Daoy (cell line): ENCODE measurements around the gene ACTN2. TPM values are rescaled to one million over a fixed set of nuclear protein-coding genes. Genes with fewer than 3 reads are reported as not detected.
A peak's percentile ranks its signal among the peaks of the same experiment; 100 is the strongest.
"Not testable (repeated sequence)": the region's sequence is repeated elsewhere in the genome, so short reads cannot be mapped to it uniquely, and the experiment has no call there.

ENCODE experiments used
- DNase-seq: peaks from one replicate; pipeline ENCODE4 v3.0.0-alpha.2; 2015; ENCODE audit warnings: low read depth
- total RNA-seq: library from RNA; depleted of rRNA; stranded (reverse); fragments of >200 nt; shearing (Covaris generic); gene quantifications from 2 replicates; pipeline ENCODE4 v1.2.3, GENCODE V29; 2014; rRNA removed

The ACTN2 gene
- total RNA-seq: 0.34 and 1.7 TPM in 2 replicates

DNA sequence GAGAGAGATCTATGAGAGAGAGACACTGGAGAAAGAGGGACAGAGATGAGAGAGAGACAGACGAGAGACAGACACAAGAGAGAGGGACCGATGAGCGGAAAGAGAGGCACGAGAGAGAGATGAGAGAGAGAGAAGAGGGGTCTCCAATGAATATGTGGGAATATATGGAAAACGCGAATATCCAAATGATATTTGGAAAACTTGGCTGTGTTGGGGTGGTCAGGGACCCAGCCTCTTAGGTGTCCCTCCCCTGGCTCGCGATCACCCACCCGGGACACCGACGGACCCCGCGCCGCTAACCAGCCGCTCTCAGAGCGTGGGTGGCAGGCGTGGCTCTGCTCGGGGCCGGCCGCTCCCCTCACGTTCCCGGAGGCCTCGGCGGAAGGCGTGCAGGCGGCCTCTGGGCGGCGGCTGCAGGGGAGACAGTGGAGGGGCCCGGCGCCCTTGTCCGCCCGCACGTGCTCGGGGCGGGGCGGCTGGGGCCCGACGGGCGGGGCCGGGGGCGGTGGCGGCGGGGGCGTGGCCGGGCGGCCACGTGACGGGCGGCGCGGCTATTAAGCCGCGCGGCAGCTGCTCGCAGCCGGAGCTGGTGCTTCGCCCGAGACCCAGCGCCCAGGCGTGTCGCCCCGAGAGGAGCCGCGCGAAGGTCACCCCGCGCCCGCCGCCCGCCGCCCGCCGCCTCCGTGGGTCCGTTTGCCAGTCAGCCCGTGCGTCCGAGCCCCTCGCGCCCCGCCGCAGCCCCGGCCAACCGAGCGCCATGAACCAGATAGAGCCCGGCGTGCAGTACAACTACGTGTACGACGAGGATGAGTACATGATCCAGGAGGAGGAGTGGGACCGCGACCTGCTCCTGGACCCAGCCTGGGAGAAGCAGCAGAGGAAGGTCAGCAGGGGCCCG lies at the start of gene ACTN2:
ACTN2 (plus strand) TSS at position 583 of the 898 bp plus-strand sequence; CDS start at position 758, 175 bp downstream.
- peak; percentile 79 for DNase-seq

DNA sequence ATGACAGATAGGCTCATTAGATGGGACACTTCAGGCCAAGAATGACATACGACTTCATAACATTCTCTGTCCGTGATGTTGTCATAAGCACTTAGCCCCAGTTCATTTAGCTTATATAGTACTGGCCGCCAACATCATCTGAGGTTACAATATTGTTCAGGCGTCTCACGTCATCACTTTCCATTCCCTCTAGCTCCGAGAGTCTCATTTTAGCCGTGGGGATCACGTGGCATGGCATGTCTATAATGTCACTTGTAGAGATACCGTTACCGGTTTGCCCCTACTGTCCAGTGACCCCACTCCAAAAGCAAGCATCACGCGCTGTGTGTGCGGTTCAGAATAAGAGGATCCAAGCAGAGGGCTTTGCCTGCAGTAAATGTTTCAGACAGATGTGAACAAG lies 47.4 kb upstream of the ACTN2 start:
- DNase-seq: no peak

DNA sequence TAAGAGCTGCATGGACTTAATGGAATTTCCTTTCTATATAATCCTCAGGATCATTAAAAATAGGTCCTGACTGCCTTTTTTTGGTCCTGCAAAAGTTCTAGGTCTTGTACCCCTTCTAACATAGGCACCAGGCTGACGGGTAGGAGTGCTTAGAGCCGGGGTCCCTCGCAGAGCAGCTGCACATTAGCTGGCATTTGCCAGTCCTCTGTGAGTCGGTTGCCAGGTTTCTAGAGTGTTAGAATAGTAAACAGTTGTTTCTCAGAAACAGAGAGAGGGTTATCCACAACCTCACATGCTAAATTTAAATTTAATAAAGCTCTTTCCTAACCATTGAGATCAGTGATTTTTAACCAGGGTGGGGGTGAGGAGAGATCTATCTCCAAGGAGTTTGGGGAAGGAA lies 46.6 kb upstream of the ACTN2 start:
- no peak for DNase-seq

DNA sequence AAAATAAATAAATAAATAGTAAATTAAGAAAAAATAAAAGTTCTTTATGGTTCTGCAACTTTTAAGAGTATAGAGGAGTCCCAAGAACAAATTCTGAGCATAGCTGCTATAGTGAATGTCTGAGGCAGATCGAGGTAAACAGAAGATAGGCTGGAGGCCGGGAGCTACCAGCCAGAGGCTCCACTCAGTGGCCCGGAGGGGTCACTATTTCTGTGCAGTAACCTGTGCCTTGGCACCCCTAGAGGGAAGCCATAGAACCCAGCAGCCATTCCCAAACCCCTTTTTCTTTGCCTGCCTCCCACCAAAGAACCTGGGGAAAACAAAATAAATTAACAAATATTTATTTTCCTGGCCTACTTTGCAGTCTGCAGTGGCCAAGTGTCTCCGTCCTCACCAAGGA lies 43.5 kb upstream of the ACTN2 start:
- no peak for DNase-seq

DNA sequence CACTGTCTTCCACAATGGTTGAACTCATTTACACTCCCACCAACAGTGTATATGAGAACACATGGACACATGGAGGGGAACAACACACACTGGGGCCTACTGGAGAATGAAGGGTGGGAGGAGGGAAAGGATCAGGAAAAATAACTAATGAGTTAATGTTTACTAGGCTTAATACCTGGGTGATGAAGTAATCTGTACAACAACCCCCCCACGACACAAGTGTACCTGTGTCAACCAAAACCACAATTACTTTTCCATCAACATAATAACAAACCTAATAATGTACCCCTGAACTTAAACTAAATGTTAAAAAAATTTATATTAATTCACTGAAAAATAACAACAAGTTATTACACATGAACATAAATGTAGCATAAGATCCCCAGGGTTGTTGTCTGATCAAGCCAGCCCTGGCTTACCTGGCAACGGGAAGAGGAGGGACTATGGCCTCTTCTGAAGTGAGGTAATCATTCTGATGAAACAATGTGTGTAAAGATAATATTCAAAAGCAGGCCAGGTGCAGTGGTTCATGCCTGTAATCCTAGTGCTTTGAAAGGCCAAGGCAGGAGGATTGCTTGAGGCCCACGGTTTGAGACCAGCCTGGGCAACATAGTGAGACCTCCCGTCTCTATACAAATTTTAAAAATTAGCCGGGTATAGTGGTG lies 41.2 kb upstream of the ACTN2 start:
- no peak for DNase-seq

DNA sequence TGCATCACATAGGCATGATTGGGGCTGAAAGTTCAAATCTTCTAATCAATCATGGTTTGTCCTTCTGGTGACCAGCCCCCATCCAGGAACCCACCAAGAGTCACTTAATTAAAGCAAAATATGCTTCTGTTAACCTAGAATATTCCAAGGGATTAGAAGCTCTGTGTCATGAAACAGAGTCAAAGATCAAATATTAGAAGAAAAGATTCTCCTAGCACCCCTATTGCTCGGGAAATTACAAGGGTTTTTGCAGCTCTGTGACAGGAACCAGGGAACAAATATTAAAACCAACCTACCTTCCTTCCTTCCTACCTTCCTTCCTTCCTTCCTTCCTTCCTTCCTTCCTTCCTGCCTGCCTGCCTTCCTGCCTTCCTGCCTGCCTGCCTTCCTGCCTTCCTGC lies 31.8 kb upstream of the ACTN2 start:
- DNase-seq: no peak

DNA sequence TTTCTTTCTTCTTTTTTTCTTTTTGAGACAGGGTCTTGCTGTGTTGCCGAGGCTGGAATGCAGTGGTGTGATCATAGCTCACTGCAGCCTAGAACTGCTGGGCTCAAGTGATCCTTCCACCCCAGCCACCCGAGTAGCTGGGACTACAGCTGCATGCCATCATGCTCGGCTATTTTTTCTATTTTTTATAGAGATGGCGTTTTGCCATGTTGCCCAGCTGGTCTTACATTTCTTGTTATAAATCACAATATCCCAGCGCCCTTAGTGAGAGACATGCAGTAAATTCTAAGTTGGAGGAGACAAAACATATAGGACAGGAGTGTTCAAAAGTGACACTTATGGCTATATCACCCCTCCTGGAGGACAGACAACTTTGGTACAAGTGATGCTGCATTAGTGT lies 31.3 kb upstream of the ACTN2 start:
- DNase-seq: no peak

DNA sequence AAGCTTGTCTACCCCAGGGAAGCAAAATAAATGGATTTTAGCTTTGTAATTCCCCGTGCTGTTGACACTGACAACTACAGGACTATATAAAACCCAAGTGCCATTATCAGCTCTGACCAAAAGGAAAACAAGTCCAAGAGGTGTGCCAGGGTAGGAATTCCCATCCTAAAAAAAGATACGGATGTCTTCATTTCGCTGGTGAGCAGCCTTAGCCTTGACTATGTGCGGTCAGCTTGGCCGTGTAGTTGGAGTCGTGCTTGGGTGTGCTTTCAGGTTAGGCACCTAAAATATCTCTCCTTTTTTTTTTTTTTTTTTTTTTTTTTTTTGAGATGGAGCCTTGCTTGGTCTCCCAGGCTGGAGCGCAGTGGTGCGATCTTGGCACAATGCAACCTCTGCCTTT lies 28.9 kb upstream of the ACTN2 start:
- DNase-seq: no peak

DNA sequence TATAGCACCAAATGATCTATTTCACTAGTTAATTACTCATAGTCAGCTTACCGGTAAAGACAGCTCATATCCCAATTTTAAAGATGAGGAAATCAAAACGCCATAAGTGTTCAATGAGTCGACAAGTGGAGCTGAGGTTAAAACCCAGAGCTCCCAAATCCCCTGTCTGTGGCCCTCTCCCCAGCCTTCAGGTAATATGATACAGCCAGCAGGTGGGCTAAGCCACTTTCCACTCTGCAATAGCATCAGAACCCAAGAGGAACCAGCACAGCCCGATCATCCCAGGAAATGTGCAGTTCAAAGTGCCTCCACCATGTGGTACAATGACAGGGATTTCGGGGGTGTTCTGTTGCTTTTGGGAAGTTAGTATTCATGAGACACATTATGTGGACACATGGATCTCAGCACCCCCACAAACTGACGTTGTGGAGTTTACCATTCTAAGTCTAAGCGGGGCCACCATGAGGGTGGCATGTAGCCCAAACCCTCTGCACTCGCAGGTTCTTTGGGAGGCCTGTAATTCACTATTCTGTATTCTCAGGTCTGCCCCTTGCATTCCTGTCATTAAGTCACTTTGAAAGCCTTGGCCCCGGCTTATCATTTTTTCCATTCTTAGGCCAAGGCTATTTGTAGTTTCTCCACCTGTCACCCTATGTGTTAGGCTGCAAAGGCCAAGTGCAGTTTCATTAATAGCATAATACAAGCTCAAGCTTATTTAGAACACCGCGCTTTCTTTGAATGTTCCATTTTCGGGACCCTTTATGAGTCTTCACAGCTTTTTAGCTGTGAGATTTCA lies 26.3 kb upstream of the ACTN2 start:
- DNase-seq: no peak

DNA sequence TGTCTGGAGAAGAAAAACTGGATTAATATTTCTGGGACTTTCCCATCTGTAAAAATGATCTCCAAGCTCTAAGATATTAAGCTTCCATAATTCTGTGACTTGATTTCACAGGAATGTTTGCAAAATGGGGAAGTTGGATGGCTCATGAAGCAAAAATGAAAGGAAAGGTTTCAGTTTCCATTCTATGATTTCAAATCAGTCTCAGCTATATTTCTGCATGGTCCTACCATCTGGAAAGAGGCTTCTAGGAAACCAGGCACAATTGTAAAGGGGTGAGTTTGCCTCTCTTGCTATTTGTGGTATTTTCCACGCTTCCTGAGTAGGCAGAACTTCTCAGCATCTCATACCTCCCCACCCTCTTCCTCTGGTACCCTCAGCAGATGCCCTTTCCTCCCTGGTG lies 22.4 kb upstream of the ACTN2 start:
- peak; percentile 35 for DNase-seq

DNA sequence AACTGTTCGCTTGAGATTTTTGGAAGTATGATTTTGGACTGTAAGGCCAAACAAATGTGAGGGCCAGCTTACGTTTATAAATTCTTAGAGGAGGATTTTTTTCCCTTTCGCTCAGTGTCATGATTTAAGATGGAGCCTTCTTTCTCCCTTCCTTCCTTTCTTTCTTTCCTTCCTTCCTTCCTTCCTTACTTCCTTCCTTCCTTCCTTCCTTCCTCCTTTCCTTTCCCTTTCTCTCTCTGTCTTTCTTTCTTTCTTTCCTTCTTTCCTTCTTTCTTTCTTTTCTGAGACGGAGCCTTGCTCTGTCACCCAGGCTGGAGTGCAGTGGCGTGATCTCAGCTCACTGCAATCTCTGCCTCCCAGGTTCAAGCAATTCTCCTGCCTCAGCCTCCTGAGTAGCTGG lies 17.4 kb upstream of the ACTN2 start:
- not testable (repeated sequence) for DNase-seq

DNA sequence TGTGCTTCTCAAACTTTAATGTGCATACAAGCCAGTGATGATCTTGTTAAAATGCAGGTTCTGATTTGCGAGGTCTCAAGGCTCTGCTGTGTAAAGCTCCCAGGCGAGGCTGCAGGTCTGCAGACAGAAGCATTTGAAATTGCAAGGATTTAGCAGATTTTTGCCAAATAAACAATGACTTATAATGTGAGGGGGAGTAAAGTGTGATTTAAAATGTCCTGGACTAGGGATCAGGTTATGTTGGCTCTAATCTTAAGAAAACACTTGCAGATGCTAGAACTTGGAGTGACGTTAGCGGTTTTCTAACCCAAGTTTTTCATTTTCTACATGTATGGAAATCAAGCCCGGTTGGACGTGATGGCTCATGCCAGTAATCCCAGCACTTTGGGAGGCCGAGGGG lies 16.2 kb upstream of the ACTN2 start:
- DNase-seq: no peak

DNA sequence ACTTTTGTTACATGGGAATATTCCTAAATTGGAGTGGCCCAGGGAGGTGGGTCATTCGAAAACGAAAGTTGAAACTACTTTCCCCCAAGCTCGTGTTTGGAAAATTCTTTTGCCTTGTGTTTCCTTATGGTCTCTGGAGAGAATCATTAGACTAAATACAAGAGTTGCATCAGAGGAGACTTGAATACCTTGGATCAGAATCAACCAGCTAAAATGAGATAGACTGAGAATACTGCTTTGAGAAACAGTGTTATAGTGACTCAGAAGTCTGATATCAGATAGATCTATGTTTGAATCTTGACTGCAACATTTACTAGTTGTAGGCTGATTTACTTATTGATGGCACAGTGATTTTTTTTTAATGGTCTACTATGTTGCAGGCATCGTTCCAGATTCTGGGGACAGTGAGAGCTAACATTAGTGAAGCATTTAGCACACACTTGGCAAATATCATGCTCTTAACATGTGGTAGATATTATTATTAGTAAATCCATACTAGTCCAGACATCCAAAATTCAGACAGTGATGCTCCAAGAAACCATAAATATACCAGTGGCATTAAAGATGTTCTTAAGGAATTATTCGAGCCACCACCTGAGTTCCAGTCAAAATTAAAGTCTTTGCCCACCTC lies 12.9 kb upstream of the ACTN2 start:
- no peak for DNase-seq

DNA sequence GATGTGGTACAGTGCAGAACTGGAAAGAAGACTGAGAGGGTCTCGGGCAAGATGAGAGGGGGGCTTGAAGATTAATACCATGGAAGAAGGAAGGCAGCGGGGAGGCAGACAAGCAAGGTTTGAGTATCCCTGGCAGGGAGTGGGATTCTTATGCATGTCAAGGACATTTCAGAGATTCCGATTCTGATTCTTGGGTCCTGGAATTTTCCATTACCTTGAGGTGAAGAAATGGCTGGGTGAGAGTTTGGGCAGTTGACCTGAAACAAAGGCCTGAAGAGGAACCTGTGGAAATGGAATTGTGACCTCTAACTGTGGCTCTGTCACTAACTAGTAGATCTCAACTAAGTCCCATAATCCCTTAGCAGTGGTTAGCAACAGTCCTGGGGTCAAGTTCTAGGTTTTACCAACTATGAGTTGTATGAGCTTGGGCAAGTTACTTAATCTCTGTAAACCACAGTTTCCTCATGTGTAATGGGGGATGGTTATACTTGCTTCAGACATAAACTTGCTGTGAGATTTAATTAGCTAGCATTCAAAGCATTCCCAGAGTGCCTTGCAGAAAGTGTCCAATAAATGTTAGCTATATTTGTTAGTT lies 8.6 kb upstream of the ACTN2 start:
- no peak for DNase-seq

DNA sequence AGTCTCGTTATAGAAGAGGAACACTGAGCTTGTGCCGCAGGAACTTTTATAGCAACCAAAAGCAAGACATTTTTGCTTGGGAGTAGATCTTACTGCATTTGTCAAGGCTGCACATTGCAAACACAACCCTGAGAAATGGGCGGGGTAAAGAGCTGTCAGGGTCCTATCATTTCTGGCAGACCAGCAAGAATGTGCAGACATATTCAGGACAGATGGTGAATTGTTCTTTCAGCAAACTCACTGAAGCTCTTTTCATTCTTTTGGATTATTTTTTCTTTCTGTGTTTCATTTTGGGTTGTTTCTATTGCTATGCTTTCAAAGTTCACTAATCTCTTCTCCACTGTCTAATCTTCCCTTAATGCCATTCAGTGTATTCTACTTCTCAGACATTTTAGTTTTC lies 5.1 kb upstream of the ACTN2 start:
- no peak for DNase-seq

DNA sequence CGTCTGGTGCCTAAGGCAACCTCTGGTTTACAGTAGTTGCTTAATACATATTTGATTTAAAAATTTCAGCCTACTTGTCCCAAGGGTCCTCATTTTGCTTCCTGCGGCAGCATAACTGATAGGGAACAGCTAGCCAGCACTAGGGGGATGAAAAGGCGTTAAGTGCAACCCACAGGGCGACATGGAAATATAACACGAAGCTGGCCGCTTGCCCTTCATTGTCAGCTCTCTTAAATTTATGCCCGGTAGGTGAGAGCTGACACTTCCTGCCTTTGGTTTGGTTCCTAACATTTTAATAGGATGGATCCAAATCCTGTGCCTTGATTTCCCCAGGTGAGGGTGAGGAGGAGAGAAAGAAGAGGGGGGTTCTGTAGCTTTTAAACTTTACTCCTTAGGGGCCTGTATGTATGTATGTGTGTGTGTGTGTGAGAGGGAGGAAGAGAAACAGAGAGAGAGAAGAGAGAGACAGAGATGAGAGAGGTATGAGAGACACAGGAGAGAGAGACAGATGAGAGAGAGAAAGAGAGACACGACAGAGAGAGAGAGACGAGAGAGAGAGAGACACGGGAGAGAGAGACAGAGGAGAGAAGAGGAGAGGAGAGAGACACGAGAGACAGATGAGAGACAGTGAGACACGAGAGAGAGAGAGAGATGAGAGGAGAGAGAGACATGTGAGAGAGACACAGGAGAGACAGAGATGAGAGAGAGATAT lies 938 bp upstream of the ACTN2 start:
- no peak for DNase-seq

DNA sequence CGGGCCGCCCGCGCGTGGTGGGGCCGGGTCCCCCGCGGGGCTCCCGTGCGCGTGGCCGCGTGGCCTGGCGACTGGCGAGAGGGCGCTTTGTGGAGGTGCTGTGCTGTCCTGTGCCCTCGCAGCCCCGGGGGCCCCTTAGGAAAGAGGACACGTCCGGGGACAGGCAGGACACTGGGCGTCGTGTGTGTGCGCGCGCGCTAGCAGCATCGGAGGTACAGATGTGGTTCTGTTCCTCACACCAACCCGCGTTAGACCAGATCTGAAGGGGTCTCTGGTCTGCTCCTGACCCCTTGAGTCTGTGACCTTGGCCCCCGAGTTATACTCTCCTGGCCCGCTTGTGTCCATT lies 489 bp downstream of the ACTN2 start:
- peak; percentile 26 for DNase-seq

DNA sequence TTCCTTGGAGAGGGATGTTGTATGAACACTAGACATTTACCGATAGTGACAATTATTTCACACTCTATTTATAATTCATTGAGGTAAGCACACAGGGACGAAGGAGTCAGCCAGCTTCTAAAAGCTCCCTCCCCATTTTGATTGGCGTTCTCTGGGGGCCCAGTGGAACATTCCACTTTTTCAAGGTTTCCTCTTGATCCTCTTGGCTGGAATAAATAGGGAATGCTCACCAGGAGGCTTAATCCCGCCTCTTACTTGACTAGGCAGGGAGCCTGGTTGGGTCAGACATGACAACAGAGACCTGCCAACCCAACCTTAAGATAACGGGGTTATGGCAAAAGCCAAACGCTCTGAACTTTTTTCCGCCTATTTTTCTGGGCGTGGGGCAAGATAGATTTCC lies 974 bp downstream of the ACTN2 start:
- DNase-seq: peak; percentile 27

DNA sequence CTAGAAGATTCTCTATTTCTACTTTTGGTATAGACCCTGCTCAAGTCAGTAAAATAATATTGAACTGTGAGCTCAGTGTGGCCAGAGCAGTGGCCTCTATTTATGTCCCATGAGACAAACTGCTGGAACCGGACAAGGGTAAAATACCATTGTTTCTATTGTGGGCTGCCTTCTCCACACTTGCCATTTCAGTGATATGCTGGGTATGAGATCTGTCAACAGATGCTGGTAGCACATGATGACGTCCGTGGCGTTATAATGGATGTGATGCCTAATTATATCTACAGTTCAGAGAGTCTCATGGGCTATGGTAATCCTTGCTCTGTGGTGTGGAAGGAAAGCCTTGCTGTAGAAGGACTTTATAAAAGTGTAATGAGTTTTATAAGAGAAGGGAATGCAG lies 2.4 kb downstream of the ACTN2 start:
- no peak for DNase-seq

DNA sequence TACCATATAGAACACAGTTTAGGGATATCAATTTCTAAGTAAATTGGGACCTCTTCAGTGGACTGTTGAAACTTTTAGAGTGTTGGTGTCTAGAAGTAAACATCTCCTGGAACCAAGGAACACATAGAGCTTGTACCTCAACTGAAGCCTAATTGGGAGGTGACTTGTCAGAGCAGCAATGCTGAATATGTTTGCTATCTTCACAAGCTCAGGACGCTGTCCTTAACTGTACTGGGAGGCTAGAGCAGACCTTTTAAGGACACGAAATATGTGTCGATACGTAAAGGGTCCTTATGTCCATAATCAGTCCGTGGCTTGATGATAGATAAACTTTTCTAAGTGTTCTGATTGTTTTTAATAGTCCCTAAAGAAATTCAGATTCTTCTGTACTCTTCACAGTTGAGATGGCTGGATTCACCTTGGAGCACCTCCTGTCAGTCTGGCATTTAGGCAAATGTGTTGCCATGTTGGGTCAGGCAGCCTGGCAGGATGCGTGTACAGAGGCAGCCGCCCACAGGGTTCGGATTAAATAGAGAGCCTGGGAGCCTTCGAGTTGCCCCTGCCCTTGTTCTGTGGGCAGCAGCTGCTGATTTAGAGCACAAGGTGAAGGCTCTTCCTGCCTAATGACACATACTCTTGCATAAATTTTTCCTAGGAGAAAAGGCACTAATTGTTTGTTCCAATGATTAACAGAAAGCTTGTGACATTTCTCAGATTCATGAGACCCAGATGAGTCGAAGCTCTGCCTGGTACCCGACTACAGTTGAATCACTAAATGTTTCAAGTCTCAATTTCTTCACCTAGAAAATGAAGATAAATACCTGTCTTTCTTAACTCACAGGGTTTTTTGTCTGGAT lies 3.6 kb downstream of the ACTN2 start:
- DNase-seq: peak; percentile 13
